K562 (cell line): ENCODE measurements around the gene ZNF391. TPM values are rescaled to one million over a fixed set of nuclear protein-coding genes. Genes with fewer than 3 reads are reported as not detected.
A peak's percentile ranks its signal among the peaks of the same experiment; 100 is the strongest.

Source experiments
- ATAC-seq: fragments of 200-7000 bp; cut with Tn5 transposase; 3 replicates; pipeline ENCODE4 v1.9.1; 2020; ENCODE audit warnings: moderate library complexity
- BruUV-seq: library from RNA; stranded (reverse); fragments of 400-500 nt; replicated peaks from 2 replicates; lab custom pipeline; 2021; lab: Mats Ljungman, UMichigan
- CTCF ChIA-PET: fragments of 300-600 bp; formaldehyde crosslinking; extraction: SDS; loops from one replicate; lab custom pipeline; 2021; ENCODE audit warnings: low intra/inter-chr PET ratio; lab: Yijun Ruan, JAX
- POLR2A ChIA-PET: fragments of 300-600, 350-650 bp; sonication (Branson Sonifier 250); formaldehyde crosslinking; extraction: SDS; loops from one replicate; lab custom pipeline; 2021; ENCODE audit warnings: antibody characterized with exemption, inconsistent platforms; lab: Yijun Ruan, JAX
- DNase-seq, 4 experiments: peaks; one replicate each; pipeline versions ENCODE4 v3.0.0 to v3.0.0-alpha.2; 2011 to 2018; ENCODE audit warnings: low spot score in 3 of 4, mixed read lengths in 3 of 4; ENCODE audit errors: extremely low read depth in 1 of 4
- FAIRE-seq: peaks from 2 replicates; lab custom pipeline; 2011; peaks lifted over from hg19 to GRCh38; lab: Jason Lieb, UNC
- H2AFZ ChIP-seq: 2 replicates; pipeline ENCODE4 v1.6.0; 2011; ENCODE audit warnings: low read depth, low read length, control low read depth, inconsistent platforms
- H3K27ac ChIP-seq: fragments of 200-600 bp; 3 replicates; pipeline ENCODE4 v1.8.0; 2011; ENCODE audit warnings: low read depth, mild to moderate bottlenecking, control low read depth, inconsistent platforms, low read length, moderate library complexity, mixed read lengths; ENCODE audit errors: extremely low read depth
- H3K27me3 ChIP-seq, 2 experiments: fragments of 300-600 bp in 1 of 2; 2 replicates in 1 of 2; 3 replicates in 1 of 2; pipeline versions ENCODE4 v1.6.0 to v1.8.0; 2011; ENCODE audit warnings: inconsistent platforms in 2 of 2, low read length in 2 of 2, mild to moderate bottlenecking in 1 of 2, mixed read lengths in 1 of 2, moderate library complexity in 1 of 2; ENCODE audit not compliant: control insufficient read depth in 2 of 2, insufficient read depth in 2 of 2
- H3K36me3 ChIP-seq: fragments of 300-600 bp; 3 replicates; pipeline ENCODE4 v1.8.0; 2011; ENCODE audit warnings: mild to moderate bottlenecking, low read length, inconsistent platforms; ENCODE audit not compliant: control insufficient read depth, insufficient read depth
- H3K4me1 ChIP-seq, 2 experiments: fragments of 200-600 bp in 1 of 2; replicated peaks in 1 of 2; 2 replicates in 1 of 2; 3 replicates in 1 of 2; pipeline versions ENCODE4 v1.5.1 to v1.8.0; 2011; ENCODE audit warnings: inconsistent platforms in 2 of 2, low read length in 2 of 2, mild to moderate bottlenecking in 1 of 2, mixed read lengths in 1 of 2, moderate library complexity in 1 of 2; ENCODE audit not compliant: control insufficient read depth in 2 of 2, insufficient read depth in 2 of 2
- H3K4me2 ChIP-seq: 2 replicates; pipeline ENCODE4 v1.6.1; 2011; ENCODE audit warnings: low read length, control low read depth, inconsistent platforms, mixed read lengths; ENCODE audit not compliant: insufficient read depth
- H3K4me3 ChIP-seq: fragments of 200-600 bp; sonication (generic), shearing (Covaris generic); 2 replicates; pipeline ENCODE4 v1.5.1; 2016; ENCODE audit warnings: control low read depth, inconsistent platforms
- H3K79me2 ChIP-seq: fragments of 200-600 bp; 3 replicates; pipeline ENCODE4 v1.8.0; 2011; ENCODE audit warnings: low read length, inconsistent platforms; ENCODE audit not compliant: control insufficient read depth, insufficient read depth
- H3K9ac ChIP-seq, 2 experiments: 2 replicates each; pipeline versions ENCODE4 v1.6.0 to v1.6.1; 2011; ENCODE audit warnings: low read depth in 2 of 2, low read length in 2 of 2, control low read depth in 1 of 2, inconsistent platforms in 1 of 2, mild to moderate bottlenecking in 1 of 2, mixed read lengths in 1 of 2; ENCODE audit not compliant: insufficient read depth in 1 of 2
- H3K9me1 ChIP-seq: one replicate; pipeline ENCODE4 v1.6.0; 2011; ENCODE audit warnings: inconsistent platforms, mild to moderate bottlenecking, low read length, moderate library complexity; ENCODE audit not compliant: control insufficient read depth, insufficient read depth
- H3K9me3 ChIP-seq: replicated peaks from 2 replicates; pipeline ENCODE4 v1.5.1; 2011; ENCODE audit warnings: low read depth, low read length, inconsistent platforms; ENCODE audit not compliant: control insufficient read depth, insufficient read depth
- H4K20me1 ChIP-seq: replicated peaks from 2 replicates; pipeline ENCODE4 v1.6.1; 2011; ENCODE audit warnings: low read length, inconsistent platforms, mixed read lengths; ENCODE audit not compliant: control insufficient read depth, insufficient read depth
- CBX3 ChIP-seq, 2 experiments: IDR thresholded peaks; 1 replicate in 1 of 2; 2 replicates in 1 of 2; pipeline ENCODE4 v1.6.1; 2012; ENCODE audit warnings: inconsistent platforms in 2 of 2, low read length in 2 of 2, borderline replicate concordance in 1 of 2, control low read depth in 1 of 2
- CBX5 ChIP-seq: IDR thresholded peaks from 2 replicates; pipeline ENCODE4 v1.6.1; 2014; ENCODE audit warnings: low read depth, borderline replicate concordance
- KLF13 ChIP-seq: fragments of 450-650 bp; IDR thresholded peaks from 2 replicates; pipeline ENCODE4 v1.6.1; 2016; ENCODE audit warnings: missing genetic modification characterization, low read depth, mild to moderate bottlenecking, missing compliant biosample characterization, moderate library complexity, borderline replicate concordance
- SPI1 ChIP-seq: IDR thresholded peaks from 2 replicates; pipeline ENCODE4 v1.6.1; 2011; ENCODE audit warnings: low read depth, low read length, control low read depth, borderline replicate concordance
- TAF7 ChIP-seq: fragments of 450-650 bp; IDR thresholded peaks from 2 replicates; pipeline ENCODE4 v1.6.1; 2016; ENCODE audit warnings: missing genetic modification characterization, missing compliant biosample characterization
- TRIM24 ChIP-seq, 2 experiments: fragments of 450-650 bp; IDR thresholded peaks; 2 replicates each; pipeline ENCODE4 v1.6.1; 2016
- TRIM28 ChIP-seq: fragments of 450-650 bp; IDR thresholded peaks from 2 replicates; pipeline ENCODE4 v1.6.1; 2017
- ZNF134 ChIP-seq: fragments of 250-450 bp; sonication (Bioruptor Pico); conservative IDR thresholded peaks from 2 replicates; pipeline ENCODE4 v1.4.0; 2020
- ZNF280A ChIP-seq: fragments of 450-650 bp; IDR thresholded peaks from 2 replicates; pipeline ENCODE4 v1.6.1; 2018; ENCODE audit warnings: mild to moderate bottlenecking, low read depth; ENCODE audit not compliant: partially characterized antibody
- WGBS: fragments of 100-300 bp; shearing (Covaris generic); methylation state at CpG from one replicate; pipeline ENCODE4 v1.1.6; 2016; ENCODE audit warnings: low coverage, mixed read lengths; ENCODE audit not compliant: insufficient coverage; ENCODE audit errors: missing lambda C conversion rate; 5-methylcytosine and 5-hydroxymethylcytosine counted together
- in situ Hi-C: fragments of 300-500 bp; cut with MboI; formaldehyde crosslinking; loops from 4 replicates; pipeline ENCODE4 v1.15.0; 2018; ENCODE audit warnings: inconsistent platforms, mixed read lengths
- intact Hi-C: fragments of 100-400 bp; cut with micrococcal nuclease; formaldehyde crosslinking; loops from 2 replicates; pipeline ENCODE4 v1.14.2; 2022
- polyA plus RNA-seq, 8 experiments: library from polyadenylated mRNA; depleted of rRNA in 4 of 8; stranded (reverse) in 5 of 8; unstranded in 3 of 8; fragments of >200 nt; fragmentation: Nextera tagmentation in 2 of 8; fragmentation: Illumina TruSeq in 1 of 8; extraction: Ambion mirVana in 2 of 8; extraction: Trizol in 1 of 8; gene quantifications; 2 replicates each; pipeline versions ENCODE4 v1.2.1 to v1.2.3, GENCODE V29; 2011 to 2014; ENCODE audit warnings: inconsistent platforms in 1 of 8, missing spikeins in 1 of 8
- total RNA-seq, 7 experiments: library from RNA; depleted of rRNA in 6 of 7; stranded (reverse); fragments of >200 nt in 6 of 7; fragmentation: Illumina TruSeq in 2 of 7; extraction: Trizol in 2 of 7; gene quantifications; 2 replicates each; pipeline versions ENCODE4 v1.2.1 to v1.2.3, GENCODE V29; 2011 to 2021; ENCODE audit warnings: low replicate concordance in 1 of 7
- TF ChIP-seq, protein P1 (sequence below): sonication (generic); formaldehyde crosslinking; IDR thresholded peaks from 2 replicates; pipeline ENCODE4 v1.9.0; 2022; ENCODE audit warnings: mild to moderate bottlenecking, missing genetic modification reagents

The ZNF391 gene
- total and polyA plus RNA-seq, 9 of the 15 experiments (the other 6 are each of a cell fraction or from before 2014, with no cell fraction given): 2.3 to 10.1 (median 5.8) TPM

GRCh38 chr6:27368202-27368601 is 20.4 kb upstream of the ZNF391 start:
- peak; percentile 76 for ATAC-seq
- H2AFZ ChIP-seq: no peak overlapping the region
- CTCF ChIA-PET: no interaction called here
- H3K4me1 ChIP-seq: peaks cover 0 to 5% of the 10 kb centered on the region in 2 experiments; a peak in 1 of 5 replicates
- no peak for TF ChIP-seq ZNF134
- TF ChIP-seq, protein P1, sequence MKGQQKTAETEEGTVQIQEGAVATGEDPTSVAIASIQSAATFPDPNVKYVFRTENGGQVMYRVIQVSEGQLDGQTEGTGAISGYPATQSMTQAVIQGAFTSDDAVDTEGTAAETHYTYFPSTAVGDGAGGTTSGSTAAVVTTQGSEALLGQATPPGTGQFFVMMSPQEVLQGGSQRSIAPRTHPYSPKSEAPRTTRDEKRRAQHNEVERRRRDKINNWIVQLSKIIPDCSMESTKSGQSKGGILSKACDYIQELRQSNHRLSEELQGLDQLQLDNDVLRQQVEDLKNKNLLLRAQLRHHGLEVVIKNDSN (CRISPR knock-in tag): peak; percentile 52
- 0 out of 4 replicates have a peak, but pooled peaks of 1 of the 2 experiments have one; percentile 18 for TF ChIP-seq TRIM24 (IDR thresholded peaks at IDR 0.05)
- TF ChIP-seq TAF7: no peak
- peak in 1 of 2 experiments; percentile 60; a peak in 1 of 3 replicates for TF ChIP-seq CBX3 (IDR thresholded peaks at IDR 0.05; ENCODE audit: borderline replicate concordance in 1 of 2, low read length in 2 of 2)
- TF ChIP-seq SPI1: peak; percentile 60
- peak; percentile 51 for TF ChIP-seq ZNF280A
- 0 out of 2 replicates have a peak, but pooled peaks have one; percentile 59 for TF ChIP-seq TRIM28
- no peak for TF ChIP-seq KLF13 (tag)
- peak; percentile 26; the same call in 1 of the 2 replicates for TF ChIP-seq CBX5
- TF ChIP-seq, all 486 proteins: peak for 7
- Histone ChIP-seq H3K4me3 (no peak overlapping the region), H3K9ac (no peak overlapping the region), H3K79me2 (no peaks in the 10 kb centered on the region), H3K27me3 (no peaks in the 10 kb centered on the region), H4K20me1 (no peaks in the 10 kb centered on the region), H3K27ac (no peak overlapping the region), H3K36me3 (no peaks in the 10 kb centered on the region), H3K9me1 (no peaks in the 10 kb centered on the region), H3K9me3 (0 out of 2 replicates have a peak, but pooled peaks cover 5% of the 10 kb centered on the region), H3K4me2 (no peak overlapping the region)
- peak; percentile 6 for FAIRE-seq
- POLR2A ChIA-PET: interaction anchor here (0.6 to 1.2 kb wide), 5 partner anchors 73 to 370 kb away, joined by 3 to 4 read pairs (median 3); no protein-coding TSS in a partner anchor
- intact Hi-C loops: loop anchor here (1.0 kb wide), 1 partner anchor 31 kb away; no protein-coding TSS in a partner anchor
- DNase-seq: peak in 2 of 4 experiments; percentile 17
- BruUV-seq: no TSS peak
- in situ Hi-C loops: no loop called here
- 43% methylated on average over 5 of the region's 5 CpGs for WGBS
